ENCODE results near the gene SLX9.

DNA sequence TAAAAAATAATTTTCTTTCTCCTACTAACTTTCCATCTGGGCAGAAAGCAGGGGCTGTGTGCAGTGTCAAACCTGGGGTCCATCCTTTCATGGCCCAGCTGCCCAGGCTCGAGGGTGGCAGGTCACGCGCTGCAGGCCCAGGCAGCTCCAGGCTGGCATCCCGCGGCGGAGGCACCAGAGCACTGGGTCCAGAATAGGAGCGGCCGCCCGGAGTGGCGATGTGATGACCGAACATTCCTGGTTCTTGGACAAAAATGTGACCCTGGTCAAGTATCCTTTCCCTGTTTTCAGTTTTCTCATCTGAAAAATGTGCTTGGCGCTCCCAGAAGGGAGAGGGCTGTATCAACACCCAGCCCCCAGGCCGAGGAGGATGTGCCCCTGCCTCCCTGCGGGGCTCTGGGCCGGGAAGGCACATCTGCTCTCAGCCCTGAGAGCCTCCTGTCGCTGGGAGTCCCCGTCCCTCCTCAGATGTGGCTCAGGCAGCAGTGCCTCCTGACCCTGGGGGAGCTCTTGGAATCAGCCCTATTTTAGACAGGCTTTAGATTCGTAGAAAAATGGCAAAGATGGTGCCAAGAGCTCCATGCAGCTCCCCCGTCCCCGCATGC is 29.3 kb downstream of the SLX9 start:
- TF ChIP-seq CTCF (conservative IDR thresholded peaks at IDR 0.05; ENCODE audit: low read length) (no peak), EZH2phosphoT487 (IDR thresholded peaks at IDR 0.05; ENCODE audit: borderline replicate concordance, low read depth, low read length) (no peak)
